Keratinocyte (primary cell): Measurements from ENCODE around the gene OR2A25.

Experiments
- EZH2 ChIP-seq: IDR thresholded peaks from one replicate; pipeline ENCODE4 v1.6.1; 2012; ENCODE audit warnings: inconsistent platforms, mild to moderate bottlenecking, low read length, moderate library complexity
- TF ChIP-seq, protein P1 (sequence below), 3 experiments: IDR thresholded peaks in 1 of 3; conservative IDR thresholded peaks in 1 of 3; optimal IDR thresholded peaks in 1 of 3; 2 replicates in 2 of 3; 3 replicates in 1 of 3; pipeline versions ENCODE3 to v1.5.1; 2011; ENCODE audit warnings: low read length in 3 of 3, mild to moderate bottlenecking in 3 of 3, moderate library complexity in 2 of 3, control low read depth in 1 of 3, inconsistent platforms in 1 of 3; ENCODE audit not compliant: insufficient read depth in 2 of 3; ENCODE audit errors: extremely low read depth in 1 of 3

- no peak for TF ChIP-seq EZH2
- TF ChIP-seq, protein P1, sequence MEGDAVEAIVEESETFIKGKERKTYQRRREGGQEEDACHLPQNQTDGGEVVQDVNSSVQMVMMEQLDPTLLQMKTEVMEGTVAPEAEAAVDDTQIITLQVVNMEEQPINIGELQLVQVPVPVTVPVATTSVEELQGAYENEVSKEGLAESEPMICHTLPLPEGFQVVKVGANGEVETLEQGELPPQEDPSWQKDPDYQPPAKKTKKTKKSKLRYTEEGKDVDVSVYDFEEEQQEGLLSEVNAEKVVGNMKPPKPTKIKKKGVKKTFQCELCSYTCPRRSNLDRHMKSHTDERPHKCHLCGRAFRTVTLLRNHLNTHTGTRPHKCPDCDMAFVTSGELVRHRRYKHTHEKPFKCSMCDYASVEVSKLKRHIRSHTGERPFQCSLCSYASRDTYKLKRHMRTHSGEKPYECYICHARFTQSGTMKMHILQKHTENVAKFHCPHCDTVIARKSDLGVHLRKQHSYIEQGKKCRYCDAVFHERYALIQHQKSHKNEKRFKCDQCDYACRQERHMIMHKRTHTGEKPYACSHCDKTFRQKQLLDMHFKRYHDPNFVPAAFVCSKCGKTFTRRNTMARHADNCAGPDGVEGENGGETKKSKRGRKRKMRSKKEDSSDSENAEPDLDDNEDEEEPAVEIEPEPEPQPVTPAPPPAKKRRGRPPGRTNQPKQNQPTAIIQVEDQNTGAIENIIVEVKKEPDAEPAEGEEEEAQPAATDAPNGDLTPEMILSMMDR (optimal IDR thresholded peaks at IDR 0.05 in 1 of 3, IDR thresholded peaks at IDR 0.05 in 1 of 3, conservative IDR thresholded peaks at IDR 0.05 in 1 of 3; ENCODE audit: extremely low read depth in 1 of 3, insufficient read depth in 2 of 3, low read length in 3 of 3): no peak
These were observed 44.0 kb downstream of the OR2A25 start for GRCh38 chr7:144113651-144114050.
